ENCODE measurements around the gene TCEA2. TPM values are rescaled to one million over a fixed set of nuclear protein-coding genes. Genes with fewer than 3 reads are reported as not detected.
A peak's percentile ranks its signal among the peaks of the same experiment; 100 is the strongest.

TCEA2 gene
- total and polyA plus RNA-seq, 2 of the 13 experiments (the other 11 are each of a cell fraction or from before 2014, with no cell fraction given), result 28.1 to 33.7 TPM

GRCh38 chr20:64052987-64053840 lies 9.8 kb upstream of the TCEA2 start (continued):
- TF ChIP-seq CEBPB (IDR thresholded peaks at IDR 0.05; ENCODE audit: borderline replicate concordance, low read depth, low read length) (no peak), ZNF124 (CRISPR knock-in tag; IDR thresholded peaks at IDR 0.05) (no peak), SP5 (CRISPR knock-in tag; IDR thresholded peaks at IDR 0.05; ENCODE audit: borderline replicate concordance, low read depth) (no peak; the same call in 1 of the 2 replicates), ZNF569 (CRISPR knock-in tag; IDR thresholded peaks at IDR 0.05; ENCODE audit: borderline replicate concordance) (no peak), ZSCAN31 (CRISPR knock-in tag; IDR thresholded peaks at IDR 0.05; ENCODE audit: low read depth) (no peak), ZNF484 (CRISPR knock-in tag; IDR thresholded peaks at IDR 0.05; ENCODE audit: borderline replicate concordance, low read depth) (no peak), ZNF558 (CRISPR knock-in tag; IDR thresholded peaks at IDR 0.05; ENCODE audit: borderline replicate concordance) (no peak), NFIB (CRISPR knock-in tag; IDR thresholded peaks at IDR 0.05; ENCODE audit: borderline replicate concordance) (no peak), ZNF570 (CRISPR knock-in tag; IDR thresholded peaks at IDR 0.05; ENCODE audit: borderline replicate concordance) (no peak), HINFP (CRISPR knock-in tag; IDR thresholded peaks at IDR 0.05; ENCODE audit: low read depth) (peak; percentile 97), ZNF343 (CRISPR knock-in tag; IDR thresholded peaks at IDR 0.05) (peak; percentile 92; the same call in 1 of the 2 replicates), ZNF513 (CRISPR knock-in tag; conservative IDR thresholded peaks at IDR 0.05) (no peak), ZNF552 (CRISPR knock-in tag; IDR thresholded peaks at IDR 0.05; ENCODE audit: borderline replicate concordance) (peak; percentile 75; the same call in 1 of the 2 replicates)
- TF ChIP-seq, protein P1, sequence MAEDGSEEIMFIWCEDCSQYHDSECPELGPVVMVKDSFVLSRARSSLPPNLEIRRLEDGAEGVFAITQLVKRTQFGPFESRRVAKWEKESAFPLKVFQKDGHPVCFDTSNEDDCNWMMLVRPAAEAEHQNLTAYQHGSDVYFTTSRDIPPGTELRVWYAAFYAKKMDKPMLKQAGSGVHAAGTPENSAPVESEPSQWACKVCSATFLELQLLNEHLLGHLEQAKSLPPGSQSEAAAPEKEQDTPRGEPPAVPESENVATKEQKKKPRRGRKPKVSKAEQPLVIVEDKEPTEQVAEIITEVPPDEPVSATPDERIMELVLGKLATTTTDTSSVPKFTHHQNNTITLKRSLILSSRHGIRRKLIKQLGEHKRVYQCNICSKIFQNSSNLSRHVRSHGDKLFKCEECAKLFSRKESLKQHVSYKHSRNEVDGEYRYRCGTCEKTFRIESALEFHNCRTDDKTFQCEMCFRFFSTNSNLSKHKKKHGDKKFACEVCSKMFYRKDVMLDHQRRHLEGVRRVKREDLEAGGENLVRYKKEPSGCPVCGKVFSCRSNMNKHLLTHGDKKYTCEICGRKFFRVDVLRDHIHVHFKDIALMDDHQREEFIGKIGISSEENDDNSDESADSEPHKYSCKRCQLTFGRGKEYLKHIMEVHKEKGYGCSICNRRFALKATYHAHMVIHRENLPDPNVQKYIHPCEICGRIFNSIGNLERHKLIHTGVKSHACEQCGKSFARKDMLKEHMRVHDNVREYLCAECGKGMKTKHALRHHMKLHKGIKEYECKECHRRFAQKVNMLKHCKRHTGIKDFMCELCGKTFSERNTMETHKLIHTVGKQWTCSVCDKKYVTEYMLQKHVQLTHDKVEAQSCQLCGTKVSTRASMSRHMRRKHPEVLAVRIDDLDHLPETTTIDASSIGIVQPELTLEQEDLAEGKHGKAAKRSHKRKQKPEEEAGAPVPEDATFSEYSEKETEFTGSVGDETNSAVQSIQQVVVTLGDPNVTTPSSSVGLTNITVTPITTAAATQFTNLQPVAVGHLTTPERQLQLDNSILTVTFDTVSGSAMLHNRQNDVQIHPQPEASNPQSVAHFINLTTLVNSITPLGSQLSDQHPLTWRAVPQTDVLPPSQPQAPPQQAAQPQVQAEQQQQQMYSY (CRISPR knock-in tag; IDR thresholded peaks at IDR 0.05), result peak; percentile 88
- TF ChIP-seq, protein P2, sequence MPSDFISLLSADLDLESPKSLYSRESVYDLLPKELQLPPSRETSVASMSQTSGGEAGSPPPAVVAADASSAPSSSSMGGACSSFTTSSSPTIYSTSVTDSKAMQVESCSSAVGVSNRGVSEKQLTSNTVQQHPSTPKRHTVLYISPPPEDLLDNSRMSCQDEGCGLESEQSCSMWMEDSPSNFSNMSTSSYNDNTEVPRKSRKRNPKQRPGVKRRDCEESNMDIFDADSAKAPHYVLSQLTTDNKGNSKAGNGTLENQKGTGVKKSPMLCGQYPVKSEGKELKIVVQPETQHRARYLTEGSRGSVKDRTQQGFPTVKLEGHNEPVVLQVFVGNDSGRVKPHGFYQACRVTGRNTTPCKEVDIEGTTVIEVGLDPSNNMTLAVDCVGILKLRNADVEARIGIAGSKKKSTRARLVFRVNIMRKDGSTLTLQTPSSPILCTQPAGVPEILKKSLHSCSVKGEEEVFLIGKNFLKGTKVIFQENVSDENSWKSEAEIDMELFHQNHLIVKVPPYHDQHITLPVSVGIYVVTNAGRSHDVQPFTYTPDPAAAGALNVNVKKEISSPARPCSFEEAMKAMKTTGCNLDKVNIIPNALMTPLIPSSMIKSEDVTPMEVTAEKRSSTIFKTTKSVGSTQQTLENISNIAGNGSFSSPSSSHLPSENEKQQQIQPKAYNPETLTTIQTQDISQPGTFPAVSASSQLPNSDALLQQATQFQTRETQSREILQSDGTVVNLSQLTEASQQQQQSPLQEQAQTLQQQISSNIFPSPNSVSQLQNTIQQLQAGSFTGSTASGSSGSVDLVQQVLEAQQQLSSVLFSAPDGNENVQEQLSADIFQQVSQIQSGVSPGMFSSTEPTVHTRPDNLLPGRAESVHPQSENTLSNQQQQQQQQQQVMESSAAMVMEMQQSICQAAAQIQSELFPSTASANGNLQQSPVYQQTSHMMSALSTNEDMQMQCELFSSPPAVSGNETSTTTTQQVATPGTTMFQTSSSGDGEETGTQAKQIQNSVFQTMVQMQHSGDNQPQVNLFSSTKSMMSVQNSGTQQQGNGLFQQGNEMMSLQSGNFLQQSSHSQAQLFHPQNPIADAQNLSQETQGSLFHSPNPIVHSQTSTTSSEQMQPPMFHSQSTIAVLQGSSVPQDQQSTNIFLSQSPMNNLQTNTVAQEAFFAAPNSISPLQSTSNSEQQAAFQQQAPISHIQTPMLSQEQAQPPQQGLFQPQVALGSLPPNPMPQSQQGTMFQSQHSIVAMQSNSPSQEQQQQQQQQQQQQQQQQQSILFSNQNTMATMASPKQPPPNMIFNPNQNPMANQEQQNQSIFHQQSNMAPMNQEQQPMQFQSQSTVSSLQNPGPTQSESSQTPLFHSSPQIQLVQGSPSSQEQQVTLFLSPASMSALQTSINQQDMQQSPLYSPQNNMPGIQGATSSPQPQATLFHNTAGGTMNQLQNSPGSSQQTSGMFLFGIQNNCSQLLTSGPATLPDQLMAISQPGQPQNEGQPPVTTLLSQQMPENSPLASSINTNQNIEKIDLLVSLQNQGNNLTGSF (CRISPR knock-in tag; IDR thresholded peaks at IDR 0.05), result peak; percentile 86; the same call in 1 of the 2 replicates
